HG02870 (cell line): ENCODE measurements around the gene HNRNPA1.
"Not testable (repeated sequence)": the region's sequence is repeated elsewhere in the genome, so short reads cannot be mapped to it uniquely, and the experiment has no call there.

Experiments used
- ATAC-seq: cut with Tn5 transposase; IDR thresholded peaks from one replicate; pipeline ENCODE4 v1.9.1; 2021; ENCODE audit warnings: mild to moderate bottlenecking, moderate library complexity; ENCODE audit not compliant: unreplicated experiment

Gene HNRNPA1

DNA sequence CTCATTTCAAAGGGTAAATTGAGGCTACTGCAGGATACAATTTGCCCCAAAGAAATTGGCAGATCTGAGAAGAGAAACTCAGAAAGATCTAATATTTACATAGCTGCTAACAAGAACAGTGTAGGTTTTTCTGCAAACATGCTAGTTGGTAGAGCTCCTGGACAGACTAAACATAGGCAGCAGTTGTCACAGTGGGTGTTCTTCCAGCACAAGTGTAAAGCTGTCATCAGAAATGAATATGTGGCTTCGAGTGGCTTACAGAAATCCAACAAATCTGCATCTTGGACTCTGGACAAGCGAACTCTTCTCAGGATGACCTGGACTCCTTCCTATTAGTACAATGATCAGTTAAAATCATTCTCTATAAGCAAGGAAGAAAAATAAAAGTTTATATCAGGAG lies 6.5 kb upstream of the HNRNPA1 start:
- no peak for ATAC-seq

DNA sequence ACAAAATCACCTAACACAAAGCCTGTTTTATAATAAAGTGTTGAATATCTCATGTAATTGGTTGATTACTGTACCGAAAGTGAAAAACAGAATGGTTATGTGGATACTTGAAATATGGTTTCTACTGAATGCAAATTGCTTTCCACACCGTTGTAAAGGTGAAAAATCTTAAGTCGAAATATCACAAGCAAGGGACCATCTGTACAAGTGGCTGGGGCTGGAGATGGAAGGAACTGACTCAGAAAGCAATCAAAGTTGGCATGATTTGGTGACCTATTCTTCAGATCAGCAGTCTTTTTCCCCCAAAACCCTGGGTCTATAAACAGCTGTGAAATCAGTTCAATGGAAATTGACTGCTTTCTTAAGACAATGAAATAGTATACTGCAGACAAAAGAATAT lies 4.2 kb upstream of the HNRNPA1 start:
- ATAC-seq: no peak

GRCh38 chr12:54277823-54278276 lies 2.7 kb upstream of the HNRNPA1 start:
- ATAC-seq: no peak

GRCh38 chr12:54279227-54279631 lies 1.3 kb upstream of the HNRNPA1 start:
- ATAC-seq: no peak

- ATAC-seq: peak; percentile 67
Measured at GRCh38 chr12:54279632-54280467, 676 bp upstream of the HNRNPA1 start, which contains the start of gene CBX5. Gene CBX5, minus strand, starts transcription at chr12:54280122. Its CDS starts 22,472 bp downstream, at chr12:54257650.

DNA sequence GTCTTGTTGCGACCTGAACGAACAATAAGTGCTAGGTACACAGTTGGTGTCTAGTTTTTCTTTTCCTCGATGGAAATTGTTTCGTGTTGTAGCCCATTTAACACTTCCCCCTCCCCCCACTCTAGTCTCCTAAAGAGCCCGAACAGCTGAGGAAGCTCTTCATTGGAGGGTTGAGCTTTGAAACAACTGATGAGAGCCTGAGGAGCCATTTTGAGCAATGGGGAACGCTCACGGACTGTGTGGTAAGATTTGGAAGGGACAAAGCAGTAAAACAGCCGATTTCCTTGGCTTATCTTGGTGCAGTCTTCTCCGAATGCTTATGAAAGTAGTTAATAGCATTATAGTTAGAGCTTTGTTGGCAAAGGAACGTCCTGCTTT lies 724 bp downstream of the HNRNPA1 start:
- ATAC-seq: not testable (repeated sequence)

- ATAC-seq: not testable (repeated sequence)
Measured at GRCh38 chr12:54281694-54282093, 1.2 kb downstream of the HNRNPA1 start.

- no peak for ATAC-seq
Measured at GRCh38 chr12:54282949-54283593, 2.5 kb downstream of the HNRNPA1 start.

DNA sequence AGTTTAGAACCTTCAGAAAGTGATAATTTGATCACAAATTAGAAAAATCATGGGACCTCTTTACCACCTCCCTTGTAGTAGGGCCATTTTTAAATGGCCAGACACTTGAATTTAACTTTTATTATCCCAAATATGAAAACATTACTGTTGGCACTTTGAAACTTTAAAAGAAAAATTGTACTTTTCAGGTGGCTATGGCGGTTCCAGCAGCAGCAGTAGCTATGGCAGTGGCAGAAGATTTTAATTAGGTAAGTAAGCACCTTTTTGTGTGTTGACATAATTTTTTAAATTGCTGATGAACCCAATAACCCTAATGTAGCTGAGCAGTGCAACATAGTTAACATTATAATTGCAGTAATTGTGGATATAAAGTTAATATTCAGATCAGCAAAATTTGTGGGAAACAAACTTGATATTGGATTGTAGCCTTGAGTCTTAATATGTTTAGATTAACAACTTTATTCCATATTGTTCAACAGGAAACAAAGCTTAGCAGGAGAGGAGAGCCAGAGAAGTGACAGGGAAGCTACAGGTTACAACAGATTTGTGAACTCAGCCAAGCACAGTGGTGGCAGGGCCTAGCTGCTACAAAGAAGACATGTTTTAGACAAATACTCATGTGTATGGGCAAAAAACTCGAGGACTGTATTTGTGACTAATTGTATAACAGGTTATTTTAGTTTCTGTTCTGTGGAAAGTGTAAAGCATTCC lies 3.7 kb downstream of the HNRNPA1 start:
- not testable (repeated sequence) for ATAC-seq

DNA sequence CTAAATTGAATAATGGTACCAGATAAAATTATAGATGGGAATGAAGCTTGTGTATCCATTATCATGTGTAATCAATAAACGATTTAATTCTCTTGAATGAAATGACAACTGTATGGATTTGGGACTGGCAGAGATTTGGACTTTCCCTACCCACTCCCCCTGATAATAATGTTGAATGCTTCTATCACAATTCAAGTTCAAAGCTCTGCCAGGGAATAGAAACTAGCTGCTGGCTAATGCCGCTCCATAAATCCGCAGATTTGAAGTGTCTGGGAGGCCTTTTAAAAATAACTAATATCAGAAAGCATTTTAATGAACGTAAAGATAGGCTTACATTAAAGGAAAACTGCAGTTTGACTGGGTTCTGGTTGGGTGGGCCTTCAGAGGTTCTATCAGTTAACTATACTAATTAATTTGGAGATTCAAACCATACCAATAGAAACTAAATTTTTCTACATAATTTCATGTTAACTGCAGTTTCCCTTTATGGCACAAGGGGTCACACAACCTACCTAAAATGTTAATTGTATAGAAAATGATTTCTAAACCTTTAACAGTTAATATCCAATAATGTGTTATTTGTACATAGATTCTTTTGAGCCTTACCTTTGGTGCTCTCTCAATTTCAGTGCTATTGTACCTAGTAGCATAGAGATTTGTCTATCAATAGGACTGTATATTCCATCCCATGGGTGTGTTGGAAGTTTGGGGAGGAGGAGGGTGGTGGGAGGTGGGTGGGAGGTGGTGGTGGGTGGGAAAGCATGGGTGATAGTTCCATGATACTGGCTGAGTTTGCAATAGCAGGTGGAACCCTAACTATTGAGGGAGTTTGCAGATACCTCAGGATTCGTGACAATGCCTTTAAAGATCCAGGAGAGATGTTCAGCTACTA lies 4.9 kb downstream of the HNRNPA1 start:
- ATAC-seq: no peak

- ATAC-seq: no peak
Measured at GRCh38 chr12:54286042-54287030, 5.8 kb downstream of the HNRNPA1 start.

DNA sequence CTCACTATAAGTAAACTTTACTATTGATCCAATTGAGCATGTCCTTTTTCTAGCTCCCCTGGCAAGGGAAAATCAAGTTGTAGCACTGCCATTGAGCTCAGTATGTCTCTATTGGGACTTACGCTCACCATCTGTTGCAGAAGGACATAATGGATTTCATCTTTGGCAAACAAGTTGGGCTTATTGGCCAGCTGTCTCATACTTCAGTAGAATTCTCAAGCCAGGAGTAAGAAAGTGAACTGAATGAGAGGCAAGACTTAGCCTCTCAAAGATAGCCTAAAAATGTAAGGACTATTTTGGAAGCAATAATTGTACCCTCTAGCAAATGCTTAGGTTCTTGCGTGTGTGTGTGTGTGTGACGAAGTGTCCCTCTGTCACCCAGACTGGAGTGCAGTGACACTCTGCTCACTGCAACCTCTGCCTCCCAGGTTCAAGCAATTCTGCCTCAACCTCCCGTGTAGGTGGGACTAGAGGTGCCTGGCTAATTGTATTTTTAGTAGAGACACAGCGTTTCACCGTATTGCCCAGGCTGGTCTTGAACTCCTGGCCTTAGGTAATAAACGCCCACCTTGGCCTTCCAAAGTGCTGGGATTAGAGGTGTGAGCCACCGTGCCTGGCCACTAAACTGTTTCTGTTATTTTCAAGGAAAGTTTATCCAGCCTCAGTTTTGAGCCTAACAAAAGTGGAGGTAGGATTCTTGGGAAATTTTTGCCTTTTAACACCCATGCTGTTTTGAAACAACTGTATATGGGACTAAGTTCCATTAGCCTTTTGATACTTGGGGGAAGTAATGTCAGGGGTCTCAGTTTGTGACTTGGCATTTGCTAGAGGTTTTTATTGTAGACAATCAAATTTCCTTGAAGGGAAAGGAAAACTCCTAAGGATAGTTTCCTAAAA lies 7.0 kb downstream of the HNRNPA1 start:
- no peak for ATAC-seq

DNA sequence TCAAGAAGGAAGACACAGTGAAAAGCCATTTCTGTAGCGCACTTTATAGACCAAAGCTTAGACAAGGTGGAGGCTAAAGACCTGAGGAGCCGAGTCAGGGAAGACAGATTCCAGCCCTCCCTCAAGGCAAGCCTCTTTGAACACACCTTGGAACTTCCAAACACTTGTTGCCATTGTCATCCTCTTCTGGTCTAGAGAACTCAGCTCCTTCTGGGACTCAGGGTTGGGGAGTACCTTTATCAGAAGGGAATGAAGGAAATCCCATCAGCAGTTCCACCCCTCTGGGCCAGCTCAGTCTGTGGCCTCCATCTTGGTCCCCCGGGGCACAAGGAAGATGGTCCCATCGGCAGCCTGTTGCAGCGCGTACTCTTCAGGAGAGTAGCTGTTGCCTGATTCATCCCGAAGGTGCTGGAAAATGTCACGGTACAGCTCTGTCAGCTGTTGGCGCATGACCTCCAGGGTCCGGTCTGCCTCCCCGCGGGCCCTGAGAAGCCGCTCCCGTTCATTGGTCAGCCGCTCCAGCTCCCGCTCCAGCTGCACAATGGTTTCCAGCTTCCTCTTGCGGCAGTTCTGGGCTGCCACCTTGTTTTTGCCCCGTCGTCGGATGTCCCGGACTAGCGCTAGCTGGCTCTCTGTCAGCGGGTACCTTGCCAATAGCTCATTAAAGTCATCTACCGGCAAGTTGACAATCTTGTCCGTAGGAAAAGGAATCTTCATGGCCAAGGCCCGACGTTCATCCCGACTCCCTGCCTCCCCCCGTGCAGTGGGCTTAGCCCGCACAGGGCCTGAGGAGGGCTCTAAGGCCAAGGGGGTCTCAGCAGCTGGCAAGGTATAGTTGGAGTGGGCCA lies 11.8 kb downstream of the HNRNPA1 start:
- ATAC-seq: no peak

DNA sequence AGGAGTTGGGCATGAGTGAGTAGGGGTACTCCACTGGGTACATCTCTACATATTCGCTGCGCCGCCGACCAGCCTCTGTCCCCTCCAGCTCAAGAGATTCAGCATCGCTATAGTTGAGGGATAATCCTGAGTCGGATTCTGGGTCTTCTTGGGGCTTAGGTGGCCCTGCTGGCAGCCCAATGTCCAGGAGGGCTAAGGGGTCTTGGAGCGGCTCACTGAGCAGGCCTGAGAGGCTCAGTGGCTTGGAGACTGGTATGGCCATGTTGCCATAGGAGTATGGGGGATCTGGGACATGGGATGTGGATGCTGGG lies 12.4 kb downstream of the HNRNPA1 start:
- no peak for ATAC-seq

DNA sequence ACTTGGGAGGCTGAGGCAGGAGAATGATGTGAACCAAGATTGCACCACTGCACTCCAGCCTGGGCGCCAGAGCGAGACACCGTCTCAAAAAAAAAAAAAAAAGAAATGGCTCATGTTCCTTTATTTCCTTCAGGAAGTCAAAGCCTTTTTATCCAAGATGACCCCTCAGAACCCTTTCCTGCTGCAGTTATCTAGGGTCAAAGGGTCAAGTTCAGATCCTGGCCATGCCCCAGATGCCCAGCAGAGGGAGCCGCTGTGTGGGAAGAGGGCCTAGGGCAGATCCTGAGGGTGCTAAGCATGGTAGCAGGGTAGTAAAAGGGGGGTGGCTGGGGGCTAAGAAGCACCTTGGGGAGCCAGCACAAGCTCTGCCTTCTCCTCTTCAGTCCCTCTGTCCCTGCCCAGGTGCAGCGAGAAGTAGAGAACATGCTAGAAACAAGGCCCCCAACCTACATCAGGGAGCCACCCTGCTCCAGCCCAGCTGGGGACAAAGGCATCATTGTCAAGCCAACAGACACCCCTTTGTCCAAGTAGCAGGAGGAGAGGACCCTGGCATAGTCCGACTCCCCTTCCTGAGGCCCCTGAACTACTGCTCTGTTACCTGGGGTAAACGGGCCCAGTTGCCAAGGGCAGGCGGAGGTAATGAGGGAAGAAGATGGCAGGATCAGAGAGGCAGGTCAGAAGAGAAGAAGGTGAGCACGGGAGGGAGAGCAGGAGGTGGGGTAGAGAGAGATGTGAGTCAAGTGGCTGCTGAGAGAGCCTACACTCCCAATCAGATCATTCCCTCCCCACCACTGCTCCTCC lies 13.8 kb downstream of the HNRNPA1 start:
- ATAC-seq: no peak

DNA sequence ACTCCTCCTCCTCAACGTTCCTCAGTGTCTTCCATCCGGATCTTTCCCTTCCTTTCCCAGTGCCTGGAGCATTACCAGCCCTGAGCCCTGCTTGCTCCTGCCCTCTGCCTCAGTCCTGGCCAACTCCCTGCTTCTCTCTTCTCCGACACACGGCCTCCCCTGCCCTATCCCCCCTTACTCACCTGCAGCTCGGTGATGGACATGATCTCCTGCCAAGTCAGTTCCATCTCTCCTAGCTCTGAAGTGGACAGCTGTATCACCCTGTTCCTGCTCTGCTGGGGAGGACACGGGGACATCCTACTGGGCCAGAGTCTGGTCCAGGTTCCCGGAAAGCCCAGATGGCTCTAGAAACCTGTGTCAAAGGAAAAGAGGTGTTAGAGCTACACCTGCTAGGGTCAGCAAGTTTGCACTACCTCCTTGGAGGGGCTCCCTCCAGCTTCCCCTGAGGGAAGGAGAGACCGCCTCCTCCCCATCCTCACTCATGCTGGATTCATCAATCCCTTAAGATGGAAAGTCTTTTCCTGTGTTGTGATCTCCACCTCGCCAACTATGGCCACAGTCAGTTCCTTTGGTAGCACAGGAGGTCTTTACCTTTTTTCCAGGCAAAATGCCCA lies 14.5 kb downstream of the HNRNPA1 start:
- ATAC-seq: no peak
